ENCODE results near the gene ZNF385B.

- no peak for TF ChIP-seq EP300 (IDR thresholded peaks at IDR 0.05)
- TF ChIP-seq CTCF (IDR thresholded peaks at IDR 0.05), result no peak
Observed at GRCh38 chr2:179596018-179596417, 265.4 kb downstream of the ZNF385B start.
